H1 (cell line): Measurements from ENCODE around the gene ONECUT3. TPM values are rescaled to one million over a fixed set of nuclear protein-coding genes. Genes with fewer than 3 reads are reported as not detected.

Source experiments
- CTCF ChIA-PET: fragments of 300-600 bp; sonication (Branson Sonifier 250); formaldehyde crosslinking; loops from one replicate; lab custom pipeline; 2021; ENCODE audit not compliant: partially characterized antibody; lab: Charles Lee
- POLR2A ChIA-PET: fragments of 300-600 bp; sonication (Branson Sonifier 250); formaldehyde crosslinking; loops from one replicate; lab custom pipeline; 2021; ENCODE audit warnings: inconsistent platforms; ENCODE audit not compliant: partially characterized antibody; lab: Charles Lee
- DNase-seq, 2 experiments: peaks; one replicate each; pipeline versions ENCODE4 v3.0.0 to v3.0.0-alpha.2; 2010 to 2022; ENCODE audit warnings: low spot score in 2 of 2, low read depth in 1 of 2, mixed read lengths in 1 of 2
- FAIRE-seq: peaks from 2 replicates; lab custom pipeline; 2011; peaks lifted over from hg19 to GRCh38; lab: Jason Lieb, UNC
- H2AFZ ChIP-seq: 2 replicates; pipeline ENCODE4 v1.8.1; 2012; ENCODE audit warnings: low read length, inconsistent platforms
- H2AK5ac ChIP-seq: 2 replicates; pipeline ENCODE4 v1.6.1; 2013; ENCODE audit warnings: low read depth, low read length
- H2BK120ac ChIP-seq: replicated peaks from 2 replicates; pipeline ENCODE3; 2013; ENCODE audit warnings: low read depth, low read length, inconsistent platforms
- H2BK12ac ChIP-seq: 2 replicates; pipeline ENCODE4 v1.6.1; 2013; ENCODE audit warnings: low read depth, low read length
- H2BK15ac ChIP-seq: 2 replicates; pipeline ENCODE4 v1.6.1; 2013; ENCODE audit warnings: low read length
- H2BK20ac ChIP-seq: 2 replicates; pipeline ENCODE4 v1.6.1; 2013; ENCODE audit warnings: low read length
- H2BK5ac ChIP-seq: 2 replicates; pipeline ENCODE4 v1.6.1; 2013; ENCODE audit warnings: low read depth, low read length
- H3K14ac ChIP-seq: 2 replicates; pipeline ENCODE4 v1.6.1; 2013; ENCODE audit warnings: inconsistent platforms; ENCODE audit not compliant: insufficient read length
- H3K18ac ChIP-seq: 2 replicates; pipeline ENCODE4 v1.6.1; 2013; ENCODE audit warnings: low read length; ENCODE audit errors: extremely low read depth
- H3K23ac ChIP-seq: 2 replicates; pipeline ENCODE4 v1.6.1; 2013; ENCODE audit warnings: inconsistent platforms; ENCODE audit not compliant: insufficient read length
- H3K23me2 ChIP-seq: 2 replicates; pipeline ENCODE4 v1.6.1; 2013; ENCODE audit warnings: low read depth, low read length
- H3K27ac ChIP-seq: 2 replicates; pipeline ENCODE4 v1.6.1; 2011; ENCODE audit warnings: low read depth, low read length, inconsistent platforms
- H3K27me3 ChIP-seq, 4 experiments: replicated peaks in 1 of 4; 1 replicate in 1 of 4; 2 replicates in 3 of 4; pipeline versions ENCODE4 v1.6.1 to v1.8.1; 2011 to 2013; ENCODE audit warnings: low read length in 3 of 4, mild to moderate bottlenecking in 3 of 4, inconsistent platforms in 2 of 4, mixed read lengths in 2 of 4, moderate library complexity in 1 of 4; ENCODE audit not compliant: control insufficient read depth in 3 of 4, insufficient read depth in 3 of 4; ENCODE audit errors: extremely low read depth in 1 of 4
- H3K36me3 ChIP-seq, 4 experiments: 2 replicates each; pipeline versions ENCODE4 v1.6.1 to v1.8.1; 2011 to 2013; ENCODE audit warnings: mild to moderate bottlenecking in 4 of 4, low read length in 3 of 4, moderate library complexity in 2 of 4, control low read depth in 1 of 4, inconsistent platforms in 1 of 4; ENCODE audit not compliant: insufficient read depth in 4 of 4, control insufficient read depth in 2 of 4
- H3K4ac ChIP-seq: replicated peaks from 2 replicates; pipeline ENCODE3; 2013; ENCODE audit warnings: low read length, low read depth, mixed read lengths, inconsistent platforms; ENCODE audit not compliant: insufficient read length
- H3K4me1 ChIP-seq, 4 experiments: replicated peaks in 1 of 4; 1 replicate in 1 of 4; 2 replicates in 3 of 4; pipeline versions ENCODE4 v1.6.1 to v1.8.1; 2011 to 2013; ENCODE audit warnings: low read length in 3 of 4, inconsistent platforms in 2 of 4, mixed read lengths in 1 of 4; ENCODE audit not compliant: insufficient read depth in 4 of 4, control insufficient read depth in 3 of 4
- H3K4me2 ChIP-seq, 2 experiments: 2 replicates each; pipeline versions ENCODE4 v1.6.1 to v1.8.1; 2011 to 2013; ENCODE audit warnings: low read depth in 2 of 2, low read length in 2 of 2, control low read depth in 1 of 2, inconsistent platforms in 1 of 2, mild to moderate bottlenecking in 1 of 2; ENCODE audit not compliant: insufficient read depth in 1 of 2
- H3K4me3 ChIP-seq, 4 experiments: fragments of 200-600, 300-600 bp in 1 of 4; sonication (generic), shearing (Covaris generic), sonication (Bioruptor Twin) in 1 of 4; 2 replicates each; pipeline versions ENCODE4 v1.5.1 to v1.8.1; 2011 to 2016; ENCODE audit warnings: low read length in 4 of 4, low read depth in 3 of 4, control low read depth in 2 of 4, inconsistent platforms in 2 of 4, mild to moderate bottlenecking in 2 of 4, mixed read lengths in 1 of 4, moderate library complexity in 1 of 4; ENCODE audit not compliant: insufficient read depth in 2 of 4; ENCODE audit errors: extremely low read depth in 1 of 4
- H3K56ac ChIP-seq: replicated peaks from 2 replicates; pipeline ENCODE3; 2013; ENCODE audit warnings: low read depth, mild to moderate bottlenecking, mixed read lengths, low read length, inconsistent platforms; ENCODE audit not compliant: insufficient read length
- H3K79me1 ChIP-seq: 2 replicates; pipeline ENCODE4 v1.6.1; 2013; ENCODE audit warnings: low read depth, low read length, control low read depth
- H3K79me2 ChIP-seq, 2 experiments: 2 replicates each; pipeline versions ENCODE4 v1.6.1 to v1.8.1; 2012 to 2013; ENCODE audit warnings: low read length in 2 of 2, mild to moderate bottlenecking in 2 of 2, inconsistent platforms in 1 of 2; ENCODE audit not compliant: insufficient read depth in 2 of 2, control insufficient read depth in 1 of 2
- H3K9ac ChIP-seq, 4 experiments: replicated peaks in 1 of 4; 1 replicate in 1 of 4; 2 replicates in 3 of 4; pipeline versions ENCODE4 v1.6.1 to v1.8.1; 2011 to 2013; ENCODE audit warnings: low read depth in 3 of 4, low read length in 3 of 4, control low read depth in 2 of 4, mild to moderate bottlenecking in 2 of 4, moderate library complexity in 2 of 4, inconsistent platforms in 1 of 4; ENCODE audit errors: extremely low read depth in 1 of 4
- H3K9me3 ChIP-seq, 2 experiments: 2 replicates each; pipeline versions ENCODE4 v1.6.1 to v1.8.1; 2012 to 2013; ENCODE audit warnings: mild to moderate bottlenecking in 2 of 2, moderate library complexity in 2 of 2, control low read depth in 1 of 2, inconsistent platforms in 1 of 2, low read depth in 1 of 2, low read length in 1 of 2, mixed read lengths in 1 of 2; ENCODE audit not compliant: insufficient read depth in 2 of 2
- H4K20me1 ChIP-seq, 2 experiments: replicated peaks in 1 of 2; 2 replicates each; pipeline versions ENCODE3 to v1.8.1; 2011 to 2013; ENCODE audit warnings: inconsistent platforms in 2 of 2, low read length in 2 of 2, mild to moderate bottlenecking in 1 of 2; ENCODE audit not compliant: insufficient read depth in 2 of 2, control insufficient read depth in 1 of 2
- H4K5ac ChIP-seq: 2 replicates; pipeline ENCODE4 v1.6.1; 2013; ENCODE audit warnings: low read length, low read depth, mixed read lengths, inconsistent platforms; ENCODE audit not compliant: insufficient read length
- H4K8ac ChIP-seq: 2 replicates; pipeline ENCODE4 v1.8.0; 2013; ENCODE audit warnings: mild to moderate bottlenecking, moderate library complexity, low read length, inconsistent platforms; ENCODE audit not compliant: insufficient read depth; ENCODE audit errors: extremely low read depth
- H4K91ac ChIP-seq: replicated peaks from 2 replicates; pipeline ENCODE3; 2013; ENCODE audit warnings: low read length, mixed read lengths, inconsistent platforms; ENCODE audit not compliant: insufficient read length
- NRF1 ChIP-seq: IDR thresholded peaks from 2 replicates; pipeline ENCODE4 v1.6.1; 2011; ENCODE audit warnings: mild to moderate bottlenecking, low read depth, low read length, improper control_type of control experiment
- WGBS, 2 experiments: shearing (Covaris generic) in 1 of 2; methylation state at CpG; one replicate each; pipeline versions ENCODE4 v1.1.6 to v1.1.7; 2013 to 2015; ENCODE audit warnings: low lambda C conversion rate in 2 of 2, mixed read lengths in 2 of 2, inconsistent platforms in 1 of 2, low coverage in 1 of 2, missing lambda C conversion rate in 1 of 2; ENCODE audit not compliant: insufficient replicate concordance in 2 of 2, insufficient coverage in 1 of 2, insufficient read length in 1 of 2; ENCODE audit errors: extremely low coverage in 1 of 2, missing lambda C conversion rate in 1 of 2; 5-methylcytosine and 5-hydroxymethylcytosine counted together
- polyA plus RNA-seq, 7 experiments: library from polyadenylated mRNA; depleted of rRNA in 3 of 7; stranded (reverse) in 5 of 7; unstranded in 2 of 7; fragments of >200 nt in 5 of 7; fragments of 200-250 nt in 2 of 7; gene quantifications; 1 replicate in 5 of 7; 2 replicates in 1 of 7; 4 replicates in 1 of 7; pipeline versions ENCODE4 v1.2.1 to v1.2.3, GENCODE V29; 2011 to 2013; ENCODE audit warnings: missing spikeins in 2 of 7, mixed read lengths in 2 of 7
- total RNA-seq: library from RNA; stranded (reverse); fragmentation: NEBNext Ultra II Directional; extraction: Animal tissue kit (Norgen Biotek cat#: 25700); gene quantifications from 2 replicates; pipeline ENCODE4 v1.2.1, GENCODE V29; 2021
- TF ChIP-seq, protein P1 (sequence below), 3 experiments: IDR thresholded peaks; 1 replicate in 2 of 3; 2 replicates in 1 of 3; pipeline versions ENCODE4 v1.5.1 to v1.6.1; 2011; ENCODE audit warnings: low read length in 3 of 3, mild to moderate bottlenecking in 3 of 3, inconsistent platforms in 2 of 3, low read depth in 1 of 3, moderate library complexity in 1 of 3; ENCODE audit not compliant: insufficient read depth in 1 of 3; ENCODE audit errors: control extremely low read depth in 1 of 3

The ONECUT3 gene
- total and polyA plus RNA-seq, 2 of the 8 experiments (the other 6 are each of a cell fraction or from before 2014, with no cell fraction given): not detected

DNA sequence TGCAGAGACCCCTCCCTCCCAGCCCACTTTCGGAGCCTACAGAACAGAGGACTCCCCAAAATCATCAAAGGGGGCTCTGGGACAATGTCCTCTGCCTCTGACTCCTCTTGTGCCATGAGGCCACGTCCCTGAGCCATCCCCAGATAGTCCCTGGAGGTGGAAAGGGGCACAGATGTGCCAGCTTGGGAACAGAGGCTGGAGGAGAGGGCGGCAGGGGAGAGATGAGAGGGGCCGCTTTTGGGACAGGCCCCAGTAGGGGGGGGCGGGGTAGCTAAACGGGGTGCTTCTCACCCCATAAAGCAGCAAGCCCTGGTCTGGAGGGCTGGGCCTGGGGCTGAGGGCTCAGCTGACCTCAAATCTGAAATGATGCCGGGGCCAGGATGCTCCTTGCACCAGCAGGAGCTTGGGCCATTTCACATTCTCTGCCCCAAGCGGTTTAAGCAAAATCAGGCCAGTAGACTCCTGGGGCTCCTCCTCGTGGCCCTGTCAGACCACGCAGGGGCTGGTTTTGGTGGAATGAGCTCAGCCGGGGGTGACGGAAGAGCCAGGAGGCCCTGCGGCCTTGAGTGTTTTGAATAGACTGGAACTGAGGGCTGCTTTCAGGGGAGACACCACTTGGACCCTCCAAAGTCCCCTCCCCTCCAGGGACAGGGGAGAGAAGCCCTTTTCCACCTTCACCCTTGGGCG, 27.1 kb downstream of the ONECUT3 start:
- POLR2A ChIA-PET: no interaction called here

More for the DNA sequence above, 27.1 kb downstream of the ONECUT3 start:
- H3K36me3 ChIP-seq: peaks cover 0 to under 1% (median 0%) of the 10 kb centered on the region in 4 experiments; a peak in 1 of 8 replicates
- no peaks in the 10 kb centered on the region for H3K79me2 ChIP-seq
- H3K14ac ChIP-seq: no peak overlapping the region
- H3K4me3 ChIP-seq: no peak overlapping the region
- H3K56ac ChIP-seq: no peak overlapping the region
- H4K5ac ChIP-seq: no peak overlapping the region
- FAIRE-seq (no peak), DNase-seq (no peak)
- no peak overlapping the region for H2BK120ac ChIP-seq
- H3K27ac ChIP-seq: no peak overlapping the region
- H3K18ac ChIP-seq: no peak overlapping the region
- WGBS, 2 experiments: 72% methylated on average over 12 of the region's 14 CpGs; no CpG with 5 or more reads in 1 of the 2 experiments
- H2AFZ ChIP-seq: no peak overlapping the region
- peaks cover 0 to 5% (median 2%) of the 10 kb centered on the region in 4 experiments; a peak in 3 of 7 replicates for H3K4me1 ChIP-seq
- H3K9ac ChIP-seq: no peak overlapping the region
- no peak overlapping the region for H2AK5ac ChIP-seq
- no peak overlapping the region for H4K8ac ChIP-seq
- CTCF ChIA-PET: interaction anchor here (0.6 to 7.2 kb wide), 21 partner anchors 9 to 237 kb away, joined by 3 to 150 read pairs (median 6); no protein-coding TSS in a partner anchor
- no peak overlapping the region for H2BK12ac ChIP-seq
- no peak overlapping the region for H3K4me2 ChIP-seq
- H3K9me3 ChIP-seq: peaks cover 5 to 9% of the 10 kb centered on the region in 2 experiments; a peak in 3 of 4 replicates
- peaks cover 22 to 57% (median 55%) of the 10 kb centered on the region in 4 experiments for H3K27me3 ChIP-seq
- no peak overlapping the region for H2BK20ac ChIP-seq
- H3K4ac ChIP-seq: no peak overlapping the region
- H3K23ac ChIP-seq: no peak overlapping the region
- no peak overlapping the region for H2BK15ac ChIP-seq
- H3K79me1 ChIP-seq: no peaks in the 10 kb centered on the region
- peaks cover 0 to 4% of the 10 kb centered on the region in 2 experiments for H4K20me1 ChIP-seq
- no peak overlapping the region for H2BK5ac ChIP-seq
- TF ChIP-seq NRF1: no peak
- TF ChIP-seq, protein P1, sequence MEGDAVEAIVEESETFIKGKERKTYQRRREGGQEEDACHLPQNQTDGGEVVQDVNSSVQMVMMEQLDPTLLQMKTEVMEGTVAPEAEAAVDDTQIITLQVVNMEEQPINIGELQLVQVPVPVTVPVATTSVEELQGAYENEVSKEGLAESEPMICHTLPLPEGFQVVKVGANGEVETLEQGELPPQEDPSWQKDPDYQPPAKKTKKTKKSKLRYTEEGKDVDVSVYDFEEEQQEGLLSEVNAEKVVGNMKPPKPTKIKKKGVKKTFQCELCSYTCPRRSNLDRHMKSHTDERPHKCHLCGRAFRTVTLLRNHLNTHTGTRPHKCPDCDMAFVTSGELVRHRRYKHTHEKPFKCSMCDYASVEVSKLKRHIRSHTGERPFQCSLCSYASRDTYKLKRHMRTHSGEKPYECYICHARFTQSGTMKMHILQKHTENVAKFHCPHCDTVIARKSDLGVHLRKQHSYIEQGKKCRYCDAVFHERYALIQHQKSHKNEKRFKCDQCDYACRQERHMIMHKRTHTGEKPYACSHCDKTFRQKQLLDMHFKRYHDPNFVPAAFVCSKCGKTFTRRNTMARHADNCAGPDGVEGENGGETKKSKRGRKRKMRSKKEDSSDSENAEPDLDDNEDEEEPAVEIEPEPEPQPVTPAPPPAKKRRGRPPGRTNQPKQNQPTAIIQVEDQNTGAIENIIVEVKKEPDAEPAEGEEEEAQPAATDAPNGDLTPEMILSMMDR (IDR thresholded peaks at IDR 0.05; ENCODE audit: control extremely low read depth in 1 of 3, insufficient read depth in 1 of 3, low read depth in 1 of 3, low read length in 3 of 3): peak in 2 of 3 experiments; percentile 6 to 42; a peak in 3 of 4 replicates
- H3K23me2 ChIP-seq: peaks cover 2% of the 10 kb centered on the region; the same call in 1 of the 2 replicates
- H4K91ac ChIP-seq: no peak overlapping the region
